K562 (cell line): Measurements from ENCODE around the gene EFCAB9. TPM values are rescaled to one million over a fixed set of nuclear protein-coding genes. Genes with fewer than 3 reads are reported as not detected.

Experiments used
- ATAC-seq: fragments of 200-7000 bp; cut with Tn5 transposase; 3 replicates; pipeline ENCODE4 v1.9.1; 2020; ENCODE audit warnings: moderate library complexity
- BruUV-seq: library from RNA; stranded (reverse); fragments of 400-500 nt; replicated peaks from 2 replicates; lab custom pipeline; 2021; lab: Mats Ljungman, UMichigan
- CTCF ChIA-PET: fragments of 300-600 bp; formaldehyde crosslinking; extraction: SDS; loops from one replicate; lab custom pipeline; 2021; ENCODE audit warnings: low intra/inter-chr PET ratio; lab: Yijun Ruan, JAX
- POLR2A ChIA-PET: fragments of 300-600, 350-650 bp; sonication (Branson Sonifier 250); formaldehyde crosslinking; extraction: SDS; loops from one replicate; lab custom pipeline; 2021; ENCODE audit warnings: antibody characterized with exemption, inconsistent platforms; lab: Yijun Ruan, JAX
- DNase-seq, 4 experiments: peaks; one replicate each; pipeline versions ENCODE4 v3.0.0 to v3.0.0-alpha.2; 2011 to 2018; ENCODE audit warnings: low spot score in 3 of 4, mixed read lengths in 3 of 4; ENCODE audit errors: extremely low read depth in 1 of 4
- FAIRE-seq: peaks from 2 replicates; lab custom pipeline; 2011; peaks lifted over from hg19 to GRCh38; lab: Jason Lieb, UNC
- H2AFZ ChIP-seq: 2 replicates; pipeline ENCODE4 v1.6.0; 2011; ENCODE audit warnings: low read depth, low read length, control low read depth, inconsistent platforms
- H3K27ac ChIP-seq: fragments of 200-600 bp; 3 replicates; pipeline ENCODE4 v1.8.0; 2011; ENCODE audit warnings: low read depth, mild to moderate bottlenecking, control low read depth, inconsistent platforms, low read length, moderate library complexity, mixed read lengths; ENCODE audit errors: extremely low read depth
- H3K27me3 ChIP-seq, 2 experiments: fragments of 300-600 bp in 1 of 2; 2 replicates in 1 of 2; 3 replicates in 1 of 2; pipeline versions ENCODE4 v1.6.0 to v1.8.0; 2011; ENCODE audit warnings: inconsistent platforms in 2 of 2, low read length in 2 of 2, mild to moderate bottlenecking in 1 of 2, mixed read lengths in 1 of 2, moderate library complexity in 1 of 2; ENCODE audit not compliant: control insufficient read depth in 2 of 2, insufficient read depth in 2 of 2
- H3K36me3 ChIP-seq: fragments of 300-600 bp; 3 replicates; pipeline ENCODE4 v1.8.0; 2011; ENCODE audit warnings: mild to moderate bottlenecking, low read length, inconsistent platforms; ENCODE audit not compliant: control insufficient read depth, insufficient read depth
- H3K4me1 ChIP-seq, 2 experiments: fragments of 200-600 bp in 1 of 2; replicated peaks in 1 of 2; 2 replicates in 1 of 2; 3 replicates in 1 of 2; pipeline versions ENCODE4 v1.5.1 to v1.8.0; 2011; ENCODE audit warnings: inconsistent platforms in 2 of 2, low read length in 2 of 2, mild to moderate bottlenecking in 1 of 2, mixed read lengths in 1 of 2, moderate library complexity in 1 of 2; ENCODE audit not compliant: control insufficient read depth in 2 of 2, insufficient read depth in 2 of 2
- H3K4me2 ChIP-seq: 2 replicates; pipeline ENCODE4 v1.6.1; 2011; ENCODE audit warnings: low read length, control low read depth, inconsistent platforms, mixed read lengths; ENCODE audit not compliant: insufficient read depth
- H3K4me3 ChIP-seq: fragments of 200-600 bp; sonication (generic), shearing (Covaris generic); 2 replicates; pipeline ENCODE4 v1.5.1; 2016; ENCODE audit warnings: control low read depth, inconsistent platforms
- H3K79me2 ChIP-seq: fragments of 200-600 bp; 3 replicates; pipeline ENCODE4 v1.8.0; 2011; ENCODE audit warnings: low read length, inconsistent platforms; ENCODE audit not compliant: control insufficient read depth, insufficient read depth
- H3K9ac ChIP-seq, 2 experiments: 2 replicates each; pipeline versions ENCODE4 v1.6.0 to v1.6.1; 2011; ENCODE audit warnings: low read depth in 2 of 2, low read length in 2 of 2, control low read depth in 1 of 2, inconsistent platforms in 1 of 2, mild to moderate bottlenecking in 1 of 2, mixed read lengths in 1 of 2; ENCODE audit not compliant: insufficient read depth in 1 of 2
- H3K9me1 ChIP-seq: one replicate; pipeline ENCODE4 v1.6.0; 2011; ENCODE audit warnings: inconsistent platforms, mild to moderate bottlenecking, low read length, moderate library complexity; ENCODE audit not compliant: control insufficient read depth, insufficient read depth
- H3K9me3 ChIP-seq: replicated peaks from 2 replicates; pipeline ENCODE4 v1.5.1; 2011; ENCODE audit warnings: low read depth, low read length, inconsistent platforms; ENCODE audit not compliant: control insufficient read depth, insufficient read depth
- H4K20me1 ChIP-seq: replicated peaks from 2 replicates; pipeline ENCODE4 v1.6.1; 2011; ENCODE audit warnings: low read length, inconsistent platforms, mixed read lengths; ENCODE audit not compliant: control insufficient read depth, insufficient read depth
- HDAC8 ChIP-seq: fragments of 450-650 bp; IDR thresholded peaks from 2 replicates; pipeline ENCODE4 v1.6.1; 2016; ENCODE audit warnings: mild to moderate bottlenecking, missing genetic modification characterization, moderate library complexity, missing compliant biosample characterization
- HLTF ChIP-seq: fragments of 450-650 bp; IDR thresholded peaks from 2 replicates; pipeline ENCODE4 v1.6.1; 2016
- MXI1 ChIP-seq: IDR thresholded peaks from 2 replicates; pipeline ENCODE4 v1.6.1; 2011; ENCODE audit warnings: low read depth, mild to moderate bottlenecking, improper control_type of control experiment, low read length
- NFRKB ChIP-seq: fragments of 450-650 bp; IDR thresholded peaks from 2 replicates; pipeline ENCODE4 v1.6.1; 2016; ENCODE audit warnings: low read depth
- PHB2 ChIP-seq: fragments of 450-650 bp; IDR thresholded peaks from 2 replicates; pipeline ENCODE4 v1.6.1; 2017; ENCODE audit warnings: low read depth
- PHF20 ChIP-seq: fragments of 450-650 bp; IDR thresholded peaks from 2 replicates; pipeline ENCODE4 v1.6.1; 2018; ENCODE audit not compliant: partially characterized antibody
- RFX1 ChIP-seq: fragments of 450-650 bp; IDR thresholded peaks from 2 replicates; pipeline ENCODE4 v1.6.1; 2016; ENCODE audit warnings: mild to moderate bottlenecking, moderate library complexity
- SP2 ChIP-seq: IDR thresholded peaks from 2 replicates; pipeline ENCODE4 v1.6.1; 2011; ENCODE audit warnings: mild to moderate bottlenecking, low read depth, low read length, moderate library complexity; ENCODE audit not compliant: poor library complexity, severe bottlenecking; ENCODE audit errors: extremely low read depth
- STAT5B ChIP-seq: fragments of 250-450 bp; sonication (Bioruptor Pico); IDR thresholded peaks from 2 replicates; pipeline ENCODE4 v1.8.0; 2021; ENCODE audit warnings: mild to moderate bottlenecking, inconsistent platforms
- WGBS: fragments of 100-300 bp; shearing (Covaris generic); methylation state at CpG from one replicate; pipeline ENCODE4 v1.1.6; 2016; ENCODE audit warnings: low coverage, mixed read lengths; ENCODE audit not compliant: insufficient coverage; ENCODE audit errors: missing lambda C conversion rate; 5-methylcytosine and 5-hydroxymethylcytosine counted together
- in situ Hi-C: fragments of 300-500 bp; cut with MboI; formaldehyde crosslinking; loops from 4 replicates; pipeline ENCODE4 v1.15.0; 2018; ENCODE audit warnings: inconsistent platforms, mixed read lengths
- intact Hi-C: fragments of 100-400 bp; cut with micrococcal nuclease; formaldehyde crosslinking; loops from 2 replicates; pipeline ENCODE4 v1.14.2; 2022
- polyA plus RNA-seq, 8 experiments: library from polyadenylated mRNA; depleted of rRNA in 4 of 8; stranded (reverse) in 5 of 8; unstranded in 3 of 8; fragments of >200 nt; fragmentation: Nextera tagmentation in 2 of 8; fragmentation: Illumina TruSeq in 1 of 8; extraction: Ambion mirVana in 2 of 8; extraction: Trizol in 1 of 8; gene quantifications; 2 replicates each; pipeline versions ENCODE4 v1.2.1 to v1.2.3, GENCODE V29; 2011 to 2014; ENCODE audit warnings: inconsistent platforms in 1 of 8, missing spikeins in 1 of 8
- total RNA-seq, 7 experiments: library from RNA; depleted of rRNA in 6 of 7; stranded (reverse); fragments of >200 nt in 6 of 7; fragmentation: Illumina TruSeq in 2 of 7; extraction: Trizol in 2 of 7; gene quantifications; 2 replicates each; pipeline versions ENCODE4 v1.2.1 to v1.2.3, GENCODE V29; 2011 to 2021; ENCODE audit warnings: low replicate concordance in 1 of 7
- TF ChIP-seq, protein P1 (sequence below): fragments of 450-650 bp; IDR thresholded peaks from 2 replicates; pipeline ENCODE4 v1.6.1; 2016
- TF ChIP-seq, protein P2 (sequence below), 2 experiments: IDR thresholded peaks in 1 of 2; conservative IDR thresholded peaks in 1 of 2; 2 replicates each; pipeline ENCODE4 v1.6.1; 2016; ENCODE audit warnings: low read depth in 2 of 2, mild to moderate bottlenecking in 1 of 2, missing compliant biosample characterization in 1 of 2, missing genetic modification characterization in 1 of 2, moderate library complexity in 1 of 2

Gene EFCAB9
- total and polyA plus RNA-seq, 9 of the 15 experiments (the other 6 are each of a cell fraction or from before 2014, with no cell fraction given): not detected

DNA sequence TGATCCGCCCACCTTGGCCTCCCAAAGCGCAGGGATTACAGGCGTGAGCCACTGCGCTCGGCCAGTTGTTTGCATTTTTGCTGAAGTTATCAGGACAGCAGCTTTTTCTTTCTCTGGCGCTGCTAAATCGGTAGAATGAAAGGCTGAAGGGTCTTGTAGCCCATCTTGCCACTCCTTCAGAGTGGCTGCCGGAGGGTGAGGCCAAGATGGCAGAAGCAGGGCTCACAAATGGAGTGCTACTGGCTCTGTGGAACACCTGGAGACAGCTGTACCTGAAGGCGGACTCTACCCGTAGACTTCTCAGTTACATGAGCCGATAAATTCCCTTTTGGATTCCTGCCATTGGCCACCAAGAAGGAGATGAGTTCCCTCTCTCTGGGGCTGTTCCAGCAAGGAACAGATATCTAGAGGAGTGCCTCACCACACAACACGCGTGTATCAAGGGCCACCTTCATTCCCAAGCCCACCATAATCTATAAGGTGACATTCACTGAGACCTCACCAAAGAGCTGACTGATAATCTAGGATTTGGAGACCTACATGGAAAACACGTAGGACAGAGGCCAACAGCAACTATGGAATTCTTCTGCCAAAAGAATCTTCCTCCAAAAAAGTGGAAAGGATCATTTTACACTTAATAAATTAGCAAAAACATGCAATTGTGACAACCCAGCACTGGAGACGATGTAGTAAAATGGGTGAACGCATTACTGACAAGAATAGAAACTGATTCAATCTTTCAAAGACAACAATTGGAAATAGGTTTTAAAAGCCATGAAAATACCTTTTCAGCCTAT is 27.7 kb upstream of the EFCAB9 start (continued):
- TF ChIP-seq NFRKB: no peak
- TF ChIP-seq PHF20: no peak
- TF ChIP-seq PHB2: no peak
- TF ChIP-seq SP2: no peak

DNA sequence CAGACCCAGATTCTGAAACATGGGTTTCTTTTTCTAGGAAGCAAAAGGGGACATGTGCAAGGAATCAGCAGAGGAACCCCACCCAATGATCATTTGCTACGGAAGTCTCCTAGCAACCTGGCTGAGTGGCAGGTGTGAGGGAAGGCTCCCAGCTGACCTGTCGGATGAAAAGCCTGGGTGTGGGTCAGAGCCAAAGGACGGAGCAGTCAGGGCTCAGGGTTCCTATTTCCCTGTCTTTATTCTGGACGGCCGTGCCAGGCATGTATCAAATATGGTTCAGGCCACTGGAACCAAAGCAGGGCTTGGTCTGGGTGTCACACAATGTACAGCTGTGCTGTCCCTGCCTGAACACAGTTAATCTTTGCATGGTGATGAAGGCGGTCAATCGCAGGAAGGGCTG is 26.1 kb upstream of the EFCAB9 start:
- no peak overlapping the region for H3K9ac ChIP-seq
- H4K20me1 ChIP-seq: no peaks in the 10 kb centered on the region
- intact Hi-C loops (no loop called here), in situ Hi-C loops (no loop called here)
- no peak overlapping the region for H2AFZ ChIP-seq
- no TSS peak for BruUV-seq
- no peaks in the 10 kb centered on the region for H3K36me3 ChIP-seq
- no peaks in the 10 kb centered on the region for H3K79me2 ChIP-seq
- no peak overlapping the region for H3K27ac ChIP-seq
- FAIRE-seq: no peak
- no peak overlapping the region for H3K4me2 ChIP-seq
- ATAC-seq: peak; percentile 34; the same call in 1 of the 3 replicates
- WGBS: 62% methylated on average over 7 of the region's 7 CpGs
- TF ChIP-seq RFX1 (peak; percentile 68), HDAC8 (tag) (no peak), HLTF (no peak), MXI1 (no peak), STAT5B (CRISPR knock-in tag) (no peak)
- TF ChIP-seq, protein P1, sequence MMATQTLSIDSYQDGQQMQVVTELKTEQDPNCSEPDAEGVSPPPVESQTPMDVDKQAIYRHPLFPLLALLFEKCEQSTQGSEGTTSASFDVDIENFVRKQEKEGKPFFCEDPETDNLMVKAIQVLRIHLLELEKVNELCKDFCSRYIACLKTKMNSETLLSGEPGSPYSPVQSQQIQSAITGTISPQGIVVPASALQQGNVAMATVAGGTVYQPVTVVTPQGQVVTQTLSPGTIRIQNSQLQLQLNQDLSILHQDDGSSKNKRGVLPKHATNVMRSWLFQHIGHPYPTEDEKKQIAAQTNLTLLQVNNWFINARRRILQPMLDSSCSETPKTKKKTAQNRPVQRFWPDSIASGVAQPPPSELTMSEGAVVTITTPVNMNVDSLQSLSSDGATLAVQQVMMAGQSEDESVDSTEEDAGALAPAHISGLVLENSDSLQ: peak; percentile 90
- TF ChIP-seq, protein P2, sequence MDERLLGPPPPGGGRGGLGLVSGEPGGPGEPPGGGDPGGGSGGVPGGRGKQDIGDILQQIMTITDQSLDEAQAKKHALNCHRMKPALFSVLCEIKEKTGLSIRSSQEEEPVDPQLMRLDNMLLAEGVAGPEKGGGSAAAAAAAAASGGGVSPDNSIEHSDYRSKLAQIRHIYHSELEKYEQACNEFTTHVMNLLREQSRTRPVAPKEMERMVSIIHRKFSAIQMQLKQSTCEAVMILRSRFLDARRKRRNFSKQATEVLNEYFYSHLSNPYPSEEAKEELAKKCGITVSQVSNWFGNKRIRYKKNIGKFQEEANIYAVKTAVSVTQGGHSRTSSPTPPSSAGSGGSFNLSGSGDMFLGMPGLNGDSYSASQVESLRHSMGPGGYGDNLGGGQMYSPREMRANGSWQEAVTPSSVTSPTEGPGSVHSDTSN (CRISPR knock-in tag; IDR thresholded peaks at IDR 0.05; ENCODE audit: low read depth): 0 out of 2 replicates have a peak, but pooled peaks have one; percentile 25
- TF ChIP-seq, protein P2 (tag; conservative IDR thresholded peaks at IDR 0.05; ENCODE audit: low read depth): 0 out of 2 replicates have a peak, but pooled peaks have one; percentile 15
- no peak overlapping the region for H3K4me3 ChIP-seq
- peaks cover 4% of the 10 kb centered on the region for H3K9me1 ChIP-seq
- no peaks in the 10 kb centered on the region for H3K9me3 ChIP-seq
- H3K27me3 ChIP-seq: peaks cover 0 to 8% of the 10 kb centered on the region in 2 experiments; a peak in 3 of 5 replicates
- peaks cover 0 to 10% of the 10 kb centered on the region in 2 experiments; a peak in 2 of 5 replicates for H3K4me1 ChIP-seq
- no peak for DNase-seq
- POLR2A ChIA-PET: interaction anchor here (0.6 to 0.8 kb wide), 2 partner anchors 19 to 570 kb away, joined by 3 to 4 read pairs; no protein-coding TSS in a partner anchor
- CTCF ChIA-PET: no interaction called here
